Endothelial cell of umbilical vein (primary cell): ENCODE results near the gene HKDC1. TPM values are rescaled to one million over a fixed set of nuclear protein-coding genes. Genes with fewer than 3 reads are reported as not detected.

Source experiments
- Bru-seq: library from RNA; stranded (reverse); fragments of 400-500 nt; gene quantifications from one replicate; lab custom pipeline; 2021; lab: Mats Ljungman, UMichigan
- BruChase-seq, 2 experiments: library from RNA; stranded (reverse); fragments of 400-500 nt; gene quantifications; one replicate each; lab custom pipeline; 2021; lab: Mats Ljungman, UMichigan
- BruUV-seq: library from RNA; stranded (reverse); fragments of 400-500 nt; replicated peaks from 2 replicates; lab custom pipeline; 2021; lab: Mats Ljungman, UMichigan
- CTCF ChIA-PET: fragments of 300-600, 350-600 bp; sonication (Branson Sonifier 250); formaldehyde crosslinking; loops from one replicate; lab custom pipeline; 2021; ENCODE audit warnings: antibody characterized with exemption, inconsistent platforms; lab: Charles Lee
- POLR2A ChIA-PET: fragments of 300-600, 350-600 bp; sonication (Branson Sonifier 250); formaldehyde crosslinking; loops from one replicate; lab custom pipeline; 2021; ENCODE audit warnings: antibody characterized with exemption, inconsistent platforms; lab: Charles Lee
- DNase-seq: peaks from one replicate; pipeline ENCODE4 v3.0.0-alpha.2; 2011; ENCODE audit warnings: low read depth, low spot score
- FAIRE-seq: peaks from 2 replicates; lab custom pipeline; 2011; peaks lifted over from hg19 to GRCh38; lab: Jason Lieb, UNC
- H2AFZ ChIP-seq: 2 replicates; pipeline ENCODE4 v1.6.0; 2012; ENCODE audit warnings: low read depth, low read length, control low read depth, inconsistent platforms
- H3K27ac ChIP-seq: 2 replicates; pipeline ENCODE4 v1.5.1; 2011; ENCODE audit warnings: low read depth, mild to moderate bottlenecking, control low read depth, low read length, moderate library complexity; ENCODE audit not compliant: insufficient read depth
- H3K27me3 ChIP-seq, 2 experiments: 2 replicates each; pipeline versions ENCODE4 v1.6.0 to v1.6.1; 2011; ENCODE audit warnings: low read length in 2 of 2, mixed read lengths in 1 of 2; ENCODE audit not compliant: control insufficient read depth in 2 of 2, insufficient read depth in 2 of 2
- H3K36me3 ChIP-seq, 2 experiments: 2 replicates in 1 of 2; 3 replicates in 1 of 2; pipeline ENCODE4 v1.5.1; 2011; ENCODE audit warnings: low read length in 2 of 2, mild to moderate bottlenecking in 1 of 2, moderate library complexity in 1 of 2; ENCODE audit not compliant: control insufficient read depth in 2 of 2, insufficient read depth in 2 of 2; ENCODE audit errors: extremely low read depth in 1 of 2
- H3K4me1 ChIP-seq: 3 replicates; pipeline ENCODE4 v1.5.1; 2011; ENCODE audit warnings: mild to moderate bottlenecking, low read length; ENCODE audit not compliant: control insufficient read depth, insufficient read depth; ENCODE audit errors: extremely low read depth
- H3K4me2 ChIP-seq: 2 replicates; pipeline ENCODE4 v1.6.1; 2011; ENCODE audit warnings: low read length, control low read depth, mixed read lengths; ENCODE audit not compliant: insufficient read depth
- H3K4me3 ChIP-seq, 3 experiments: fragments of 200-600 bp in 1 of 3; sonication (generic), shearing (Covaris generic) in 1 of 3; replicated peaks in 1 of 3; 2 replicates each; pipeline ENCODE4 v1.5.1; 2011 to 2016; ENCODE audit warnings: control low read depth in 3 of 3, low read length in 3 of 3, mild to moderate bottlenecking in 2 of 3, inconsistent platforms in 1 of 3, low read depth in 1 of 3, moderate library complexity in 1 of 3; ENCODE audit not compliant: insufficient read depth in 1 of 3
- H3K79me2 ChIP-seq: 2 replicates; pipeline ENCODE4 v1.6.0; 2012; ENCODE audit warnings: low read length, inconsistent platforms; ENCODE audit not compliant: control insufficient read depth, insufficient read depth
- H3K9ac ChIP-seq: replicated peaks from 2 replicates; pipeline ENCODE3; 2011; ENCODE audit warnings: low read length, control low read depth; ENCODE audit not compliant: insufficient read depth; ENCODE audit errors: extremely low read depth
- H3K9me1 ChIP-seq: replicated peaks from 3 replicates; pipeline ENCODE4 v1.6.0; 2011; ENCODE audit warnings: mild to moderate bottlenecking, low read length; ENCODE audit not compliant: control insufficient read depth, insufficient read depth; ENCODE audit errors: extremely low read depth
- H3K9me3 ChIP-seq: replicated peaks from 2 replicates; pipeline ENCODE4 v1.5.1; 2012; ENCODE audit warnings: low read length, inconsistent platforms; ENCODE audit not compliant: control insufficient read depth, insufficient read depth
- H4K20me1 ChIP-seq: replicated peaks from 2 replicates; pipeline ENCODE3; 2011; ENCODE audit warnings: mild to moderate bottlenecking, low read length; ENCODE audit not compliant: control insufficient read depth, insufficient read depth; ENCODE audit errors: extremely low read depth
- EZH2 ChIP-seq: IDR thresholded peaks from 2 replicates; pipeline ENCODE4 v1.6.1; 2012; ENCODE audit warnings: borderline replicate concordance, low read depth, mild to moderate bottlenecking, moderate library complexity, low read length, inconsistent platforms; ENCODE audit not compliant: severe bottlenecking
- FOS ChIP-seq: IDR thresholded peaks from 2 replicates; pipeline ENCODE4 v1.6.1; 2011; ENCODE audit warnings: mild to moderate bottlenecking, low read length, moderate library complexity, borderline replicate concordance; ENCODE audit not compliant: insufficient read depth
- GATA2 ChIP-seq: IDR thresholded peaks from 2 replicates; pipeline ENCODE4 v1.7.0; 2011; ENCODE audit warnings: low read depth, mild to moderate bottlenecking, moderate library complexity, mixed read lengths, low read length; ENCODE audit not compliant: insufficient read length, insufficient read depth
- JUN ChIP-seq: IDR thresholded peaks from 2 replicates; pipeline ENCODE4 v1.6.1; 2011; ENCODE audit warnings: borderline replicate concordance, low read depth; ENCODE audit not compliant: insufficient read length, insufficient read depth
- MYC ChIP-seq: IDR thresholded peaks from one replicate; pipeline ENCODE4 v1.6.1; 2011; ENCODE audit warnings: mild to moderate bottlenecking, low read depth, low read length
- POLR2AphosphoS5 ChIP-seq: IDR thresholded peaks from 2 replicates; pipeline ENCODE4 v1.6.1; 2012; ENCODE audit warnings: low read depth, mild to moderate bottlenecking, control low read depth, low read length, moderate library complexity; ENCODE audit not compliant: insufficient read depth
- dilution Hi-C: fragments of 300-500 bp; cut with MboI; formaldehyde crosslinking; loops from one replicate; pipeline ENCODE4 v1.15.0; 2019; ENCODE audit warnings: low sequenced_read_pairs; ENCODE audit not compliant: extremely low pct_ligation_motif_present
- intact Hi-C: fragments of 100-400 bp; cut with micrococcal nuclease; formaldehyde crosslinking; loops from one replicate; pipeline ENCODE4 v1.10.0; 2022
- long read RNA-seq: library from polyadenylated mRNA; stranded (forward); transcript quantifications from one replicate; pipeline ENCODE4 v2.0.0, GENCODE V29; 2021
- polyA minus RNA-seq, 3 experiments: library from RNA; depleted of rRNA, polyadenylated mRNA; stranded (reverse); fragments of >200 nt; gene quantifications; 1 replicate in 1 of 3; 2 replicates in 2 of 3; pipeline ENCODE4 v1.2.3, GENCODE V29; 2011
- polyA plus RNA-seq, 4 experiments: library from polyadenylated mRNA; depleted of rRNA in 3 of 4; stranded (reverse) in 3 of 4; unstranded in 1 of 4; fragments of >200 nt; gene quantifications; 2 replicates each; pipeline versions ENCODE4 v1.2.1 to v1.2.3, GENCODE V29; 2011 to 2012; ENCODE audit warnings: missing spikeins in 1 of 4
- total RNA-seq: library from RNA; stranded (reverse); gene quantifications from 2 replicates; pipeline ENCODE4 v1.2.3, GENCODE V29; 2021
- TF ChIP-seq, protein P1 (sequence below), 2 donors: IDR thresholded peaks; 1 replicate in 1 of 2; 2 replicates in 1 of 2; pipeline ENCODE4 v1.5.1; 2011; ENCODE audit warnings: low read length in 2 of 2, mild to moderate bottlenecking in 2 of 2, moderate library complexity in 2 of 2, control low read depth in 1 of 2, inconsistent platforms in 1 of 2, low read depth in 1 of 2; ENCODE audit not compliant: insufficient read depth in 1 of 2; ENCODE audit errors: extremely low read depth in 1 of 2
- TF ChIP-seq, protein P2 (sequence below): IDR thresholded peaks from 2 replicates; pipeline ENCODE4 v1.6.1; 2011; ENCODE audit not compliant: insufficient read depth, insufficient read length

HKDC1 gene, protein sequence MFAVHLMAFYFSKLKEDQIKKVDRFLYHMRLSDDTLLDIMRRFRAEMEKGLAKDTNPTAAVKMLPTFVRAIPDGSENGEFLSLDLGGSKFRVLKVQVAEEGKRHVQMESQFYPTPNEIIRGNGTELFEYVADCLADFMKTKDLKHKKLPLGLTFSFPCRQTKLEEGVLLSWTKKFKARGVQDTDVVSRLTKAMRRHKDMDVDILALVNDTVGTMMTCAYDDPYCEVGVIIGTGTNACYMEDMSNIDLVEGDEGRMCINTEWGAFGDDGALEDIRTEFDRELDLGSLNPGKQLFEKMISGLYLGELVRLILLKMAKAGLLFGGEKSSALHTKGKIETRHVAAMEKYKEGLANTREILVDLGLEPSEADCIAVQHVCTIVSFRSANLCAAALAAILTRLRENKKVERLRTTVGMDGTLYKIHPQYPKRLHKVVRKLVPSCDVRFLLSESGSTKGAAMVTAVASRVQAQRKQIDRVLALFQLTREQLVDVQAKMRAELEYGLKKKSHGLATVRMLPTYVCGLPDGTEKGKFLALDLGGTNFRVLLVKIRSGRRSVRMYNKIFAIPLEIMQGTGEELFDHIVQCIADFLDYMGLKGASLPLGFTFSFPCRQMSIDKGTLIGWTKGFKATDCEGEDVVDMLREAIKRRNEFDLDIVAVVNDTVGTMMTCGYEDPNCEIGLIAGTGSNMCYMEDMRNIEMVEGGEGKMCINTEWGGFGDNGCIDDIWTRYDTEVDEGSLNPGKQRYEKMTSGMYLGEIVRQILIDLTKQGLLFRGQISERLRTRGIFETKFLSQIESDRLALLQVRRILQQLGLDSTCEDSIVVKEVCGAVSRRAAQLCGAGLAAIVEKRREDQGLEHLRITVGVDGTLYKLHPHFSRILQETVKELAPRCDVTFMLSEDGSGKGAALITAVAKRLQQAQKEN
- total RNA-seq: 0.18 TPM in 1 of 2 replicates, not detected in the other
- polyA plus RNA-seq: not detected in 2 replicates
- polyA plus RNA-seq (2011; cell fraction: cytosol; rRNA removed): not detected in 2 replicates
- polyA plus RNA-seq (2011; cell fraction: nucleus; rRNA removed): 0.11 TPM in 1 of 2 replicates, not detected in the other
- polyA plus RNA-seq (2012): 0.12 and 0.21 TPM in 2 replicates
- not detected in 2 replicates for polyA minus RNA-seq
- polyA minus RNA-seq (2011; cell fraction: cytosol; rRNA and poly(A)+ RNA removed): 0.92 TPM
- polyA minus RNA-seq (2011; cell fraction: nucleus; rRNA and poly(A)+ RNA removed): not detected in 2 replicates
- percentile 8 among the genes with signal in this experiment for Bru-seq, nascent RNA
- percentile 4 among the genes with signal in this experiment for BruChase-seq, experiment 1, labeled RNA remaining after a 6-hour chase
- percentile 9 among the genes with signal in this experiment for BruChase-seq, experiment 2, labeled RNA remaining after a 2-hour chase
- long read RNA-seq: 0 reads

DNA sequence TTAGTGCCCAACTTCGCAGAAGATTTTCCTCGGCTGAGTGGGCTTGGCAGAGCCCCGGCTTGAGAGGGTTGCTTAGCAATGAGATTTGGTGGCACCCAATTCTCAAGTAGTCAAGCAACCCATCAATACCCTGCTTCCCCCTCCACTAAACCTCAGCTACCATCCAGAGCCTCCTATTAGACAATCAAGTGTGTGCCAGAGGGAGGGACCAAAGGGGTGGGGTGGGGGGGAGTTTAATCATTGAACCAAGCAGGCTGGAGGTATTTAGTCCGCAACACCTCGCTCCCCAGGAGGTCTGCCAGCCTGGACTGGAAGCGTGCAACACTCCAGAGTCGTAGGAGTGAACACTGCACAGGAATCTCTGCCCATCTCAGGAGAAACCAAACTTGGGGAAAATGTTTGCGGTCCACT lies at the start of gene HKDC1:
Gene HKDC1 (plus strand): TSS at position 292 of the 411 bp plus-strand sequence. CDS start 104 bp downstream, at position 396.
- POLR2A ChIA-PET: no interaction called here
- H3K9me1 ChIP-seq: no peaks in the 10 kb centered on the region

More for the DNA sequence above, at the start of gene HKDC1:
- H3K4me2 ChIP-seq: no peak within 1 kb of the TSS
- DNase-seq (no peak), FAIRE-seq (no peak)
- H3K4me3 ChIP-seq: no peak within 1 kb of the TSS
- CTCF ChIA-PET: interaction anchor here (0.6 to 1.1 kb wide), 3 partner anchors 11 to 184 kb away, joined by 3 to 4 read pairs (median 3); no protein-coding TSS in a partner anchor
- H3K27ac ChIP-seq: no peak within 1 kb of the TSS
- no peaks in the 10 kb centered on the region for H3K9me3 ChIP-seq
- intact Hi-C loops (loop anchor here (5.0 kb wide), 1 partner anchor 218 kb away; no protein-coding TSS in a partner anchor), dilution Hi-C loops (no loop called here)
- no peaks in the 10 kb centered on the region for H3K79me2 ChIP-seq
- H2AFZ ChIP-seq: no peak within 1 kb of the TSS
- H3K36me3 ChIP-seq: no peaks in the 10 kb centered on the region
- H3K9ac ChIP-seq: no peak within 1 kb of the TSS
- H3K4me1 ChIP-seq: peaks cover 33% of the 10 kb centered on the region
- no peaks in the 10 kb centered on the region for H4K20me1 ChIP-seq
- H3K27me3 ChIP-seq: no peaks in the 10 kb centered on the region
- BruUV-seq: no TSS peak
- no peak for TF ChIP-seq MYC
- TF ChIP-seq, protein P1, sequence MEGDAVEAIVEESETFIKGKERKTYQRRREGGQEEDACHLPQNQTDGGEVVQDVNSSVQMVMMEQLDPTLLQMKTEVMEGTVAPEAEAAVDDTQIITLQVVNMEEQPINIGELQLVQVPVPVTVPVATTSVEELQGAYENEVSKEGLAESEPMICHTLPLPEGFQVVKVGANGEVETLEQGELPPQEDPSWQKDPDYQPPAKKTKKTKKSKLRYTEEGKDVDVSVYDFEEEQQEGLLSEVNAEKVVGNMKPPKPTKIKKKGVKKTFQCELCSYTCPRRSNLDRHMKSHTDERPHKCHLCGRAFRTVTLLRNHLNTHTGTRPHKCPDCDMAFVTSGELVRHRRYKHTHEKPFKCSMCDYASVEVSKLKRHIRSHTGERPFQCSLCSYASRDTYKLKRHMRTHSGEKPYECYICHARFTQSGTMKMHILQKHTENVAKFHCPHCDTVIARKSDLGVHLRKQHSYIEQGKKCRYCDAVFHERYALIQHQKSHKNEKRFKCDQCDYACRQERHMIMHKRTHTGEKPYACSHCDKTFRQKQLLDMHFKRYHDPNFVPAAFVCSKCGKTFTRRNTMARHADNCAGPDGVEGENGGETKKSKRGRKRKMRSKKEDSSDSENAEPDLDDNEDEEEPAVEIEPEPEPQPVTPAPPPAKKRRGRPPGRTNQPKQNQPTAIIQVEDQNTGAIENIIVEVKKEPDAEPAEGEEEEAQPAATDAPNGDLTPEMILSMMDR (IDR thresholded peaks at IDR 0.05; ENCODE audit: extremely low read depth in 1 of 2, insufficient read depth in 1 of 2, low read depth in 1 of 2, low read length in 2 of 2): no peak
- TF ChIP-seq FOS: no peak
- no peak for TF ChIP-seq GATA2
- no peak for TF ChIP-seq JUN
- no peak for TF ChIP-seq EZH2
- TF ChIP-seq, protein P2, sequence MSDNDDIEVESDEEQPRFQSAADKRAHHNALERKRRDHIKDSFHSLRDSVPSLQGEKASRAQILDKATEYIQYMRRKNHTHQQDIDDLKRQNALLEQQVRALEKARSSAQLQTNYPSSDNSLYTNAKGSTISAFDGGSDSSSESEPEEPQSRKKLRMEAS: no peak
- no peak for TF ChIP-seq POLR2AphosphoS5
